SIG-M5 treated with dmso at 0.1 percent for 504 hours (cell line): ENCODE results near the gene SLC13A4.
"Not testable (repeated sequence)": the region's sequence is repeated elsewhere in the genome, so short reads cannot be mapped to it uniquely, and the experiment has no call there.

Source experiments
- DNase-seq: peaks from one replicate; lab custom pipeline; 2025; ENCODE audit not compliant: unreplicated experiment; lab: John Stamatoyannopoulos, UW

Gene SLC13A4

DNA sequence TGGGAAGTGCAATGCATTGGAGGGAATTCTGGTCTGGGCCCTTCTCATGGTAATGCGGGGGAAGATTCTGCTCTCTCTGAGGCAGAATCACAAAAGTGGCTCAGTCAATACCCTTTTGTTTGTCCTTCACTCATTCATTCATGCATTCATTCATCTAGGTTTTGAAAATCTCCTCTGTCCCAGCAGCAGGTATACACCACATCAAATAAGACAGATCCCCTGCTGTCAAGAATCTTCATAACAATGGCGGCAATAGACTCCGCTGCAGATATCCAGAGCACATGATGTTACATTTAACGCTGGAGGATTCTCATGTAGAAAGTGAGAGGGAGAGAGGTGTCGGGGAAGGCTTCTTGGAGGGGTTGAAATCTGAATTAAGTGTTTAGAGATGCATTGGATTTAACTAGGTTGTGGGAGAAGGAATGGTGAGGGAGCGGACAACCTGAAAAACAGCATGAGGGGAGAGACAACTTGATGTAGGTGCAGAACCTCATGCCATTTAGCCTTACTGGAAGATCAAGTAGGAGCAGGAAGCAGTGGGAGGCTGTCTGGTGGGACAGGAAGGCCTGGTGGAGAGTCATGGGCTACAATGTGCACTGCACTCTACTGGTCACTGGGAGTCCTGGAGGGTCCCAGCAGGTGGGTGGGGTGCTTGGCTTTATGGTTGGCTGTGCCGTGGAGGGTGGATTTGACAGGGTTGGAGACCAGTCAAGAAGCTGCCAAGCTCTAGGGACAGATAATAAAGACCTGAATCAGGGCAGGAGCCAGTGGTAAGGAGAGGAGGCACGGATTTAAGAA is 25.8 kb upstream of the SLC13A4 start:
- DNase-seq = no peak

DNA sequence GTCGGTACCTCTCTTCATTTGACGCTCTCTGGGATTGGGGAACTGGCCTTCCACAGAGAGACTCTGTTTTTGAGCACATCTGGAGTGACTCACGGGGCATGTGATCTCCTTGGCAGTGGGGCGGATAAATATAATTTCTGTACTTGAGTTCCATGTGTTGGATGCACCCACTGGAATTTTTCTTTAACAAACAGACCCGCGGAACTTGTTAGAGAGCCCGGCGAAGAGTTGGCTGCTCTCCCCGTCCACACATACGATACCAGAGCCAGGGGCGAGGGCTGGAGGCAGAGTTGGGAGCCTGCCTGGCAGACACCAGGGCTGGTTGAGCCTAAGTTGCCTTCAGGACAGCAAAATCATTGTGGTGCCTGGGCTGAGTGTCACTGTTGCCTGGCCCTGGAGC is 20.8 kb upstream of the SLC13A4 start, which contains the start of gene FAM180A:
Gene FAM180A (minus strand): TSS at position 44 of the 400 bp plus-strand sequence. CDS start 233 bp downstream, outside the sequence.
- no peak for DNase-seq

DNA sequence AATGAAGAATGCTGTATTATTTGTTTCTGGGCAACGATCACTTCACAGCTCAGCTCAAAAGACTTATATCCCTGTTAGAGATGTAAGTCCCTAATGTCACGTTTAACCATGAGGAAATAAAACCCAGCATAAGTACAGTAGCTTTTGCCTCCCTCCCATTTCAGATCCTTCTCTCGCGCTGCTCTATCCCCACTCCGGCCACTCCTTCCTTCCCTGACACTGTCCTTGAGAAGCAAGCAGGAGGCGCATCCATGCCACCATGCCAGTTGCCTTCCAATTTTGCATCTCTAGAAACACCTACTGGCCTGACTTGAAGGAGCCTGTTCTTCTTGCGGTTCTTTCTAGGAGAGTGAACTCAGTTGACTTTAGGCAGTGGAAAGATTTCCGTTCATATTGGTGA is 19.4 kb upstream of the SLC13A4 start:
- DNase-seq = no peak

DNA sequence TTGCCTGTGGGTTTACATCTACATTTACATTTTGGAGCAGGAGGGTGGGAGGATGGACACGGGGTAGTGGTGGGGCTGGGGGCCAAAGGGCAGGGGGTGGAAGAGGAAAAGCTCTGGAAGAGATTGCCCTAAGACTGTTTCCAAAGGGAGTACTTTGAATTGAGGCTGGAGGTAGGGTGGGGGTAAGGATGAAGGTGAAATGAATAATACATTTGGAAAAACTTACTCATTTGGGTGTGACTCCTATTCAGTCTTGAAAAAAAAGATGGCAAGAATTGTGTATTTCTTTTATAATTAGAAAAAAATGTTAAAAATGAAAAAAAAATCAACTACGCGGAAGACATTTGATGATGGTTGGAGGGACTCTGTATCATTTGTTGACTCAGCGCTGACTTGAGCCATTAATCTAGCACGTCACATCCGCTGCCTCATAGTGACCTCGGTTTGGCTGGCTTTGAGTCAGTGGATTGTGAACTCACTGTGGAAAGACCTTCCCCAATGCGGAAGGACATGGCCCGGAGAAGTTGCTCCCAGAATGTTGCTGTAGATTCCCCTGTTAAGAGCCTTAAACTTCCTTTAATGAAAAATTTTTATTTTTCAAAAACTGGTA is 17.8 kb upstream of the SLC13A4 start:
- DNase-seq = no peak

- DNase-seq = no peak
Measured at GRCh38 chr7:135744938-135745702, 17.1 kb upstream of the SLC13A4 start.

DNA sequence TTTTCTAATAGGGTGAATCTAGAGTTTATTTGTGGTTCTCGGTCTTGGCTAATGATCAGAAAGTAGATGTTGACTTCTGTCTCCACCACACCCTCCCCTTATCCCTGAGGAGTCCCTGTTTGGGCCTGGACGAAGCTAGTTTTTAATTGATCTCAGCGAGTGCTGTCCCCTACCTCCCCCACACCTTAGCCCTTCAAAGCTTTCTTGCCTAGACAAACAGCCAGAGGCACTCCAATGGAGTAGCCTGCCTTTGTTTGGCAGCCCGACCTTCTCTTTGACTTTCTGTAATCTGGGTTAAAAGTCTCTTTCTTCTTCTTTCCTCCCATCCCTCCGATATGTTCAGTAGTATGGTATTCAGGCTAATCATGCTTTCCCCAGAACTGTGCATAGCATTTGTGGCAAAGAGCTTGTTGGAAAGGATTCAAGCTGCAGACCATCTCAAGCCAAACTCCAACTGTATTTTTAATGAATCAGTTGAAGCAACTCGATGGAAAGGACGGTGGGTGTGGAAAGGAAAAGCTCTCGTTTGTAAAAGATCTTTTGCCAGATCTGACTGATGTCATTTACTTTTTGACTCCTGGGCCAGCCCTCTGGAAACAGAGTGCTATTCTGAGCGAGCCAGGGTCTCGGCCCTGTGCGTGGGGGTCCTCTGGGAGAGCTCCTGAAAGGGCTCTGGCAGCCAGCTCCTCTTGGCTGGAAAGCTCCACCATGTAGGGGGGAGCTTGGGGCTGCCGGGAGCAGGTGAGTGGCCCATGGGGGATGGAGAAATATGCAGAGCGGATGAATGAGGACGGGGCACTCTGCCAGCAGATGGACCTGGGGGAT is 16.1 kb upstream of the SLC13A4 start:
- no peak for DNase-seq

- DNase-seq = no peak
Measured at GRCh38 chr7:135742371-135742770, 14.4 kb upstream of the SLC13A4 start.

DNA sequence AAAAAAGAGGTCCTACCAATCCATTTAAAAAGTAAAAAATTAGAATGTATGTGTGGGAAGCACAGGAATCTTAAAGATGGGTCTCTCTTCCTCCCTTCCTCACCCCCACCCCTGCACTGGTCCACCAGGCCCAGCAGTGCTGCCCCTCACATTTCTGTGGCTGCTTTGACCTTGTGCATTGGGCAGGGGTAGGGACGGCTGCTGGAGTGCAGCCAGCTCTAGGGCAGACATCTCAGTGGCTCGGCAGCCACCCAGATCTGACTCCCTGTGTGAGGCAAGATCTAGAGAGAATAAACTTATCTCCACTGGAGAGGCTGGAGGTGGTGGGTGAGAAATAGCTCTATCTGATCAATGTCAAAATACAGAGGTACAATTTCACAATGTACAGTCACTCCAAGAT is 13.9 kb upstream of the SLC13A4 start:
- DNase-seq = no peak

DNA sequence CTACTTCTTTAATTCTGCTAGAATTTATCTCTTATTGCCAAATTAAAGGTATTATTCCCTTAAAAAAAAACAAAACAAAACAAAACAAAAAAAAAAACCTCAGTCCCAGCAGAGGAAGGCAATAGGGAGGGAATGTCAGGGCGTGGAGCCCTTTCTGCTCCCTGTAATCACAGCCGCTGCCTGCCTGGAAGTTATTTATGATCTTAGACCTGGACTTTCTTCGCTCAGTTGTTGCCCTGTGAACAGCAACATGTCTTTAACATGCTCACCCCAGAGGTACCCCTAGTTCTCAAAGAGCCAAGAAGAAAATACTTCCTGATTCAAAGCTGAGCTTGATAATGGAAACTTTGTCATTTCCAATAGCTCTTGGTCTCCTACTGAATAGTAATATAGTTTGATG is 12.9 kb upstream of the SLC13A4 start:
- DNase-seq = no peak

DNA sequence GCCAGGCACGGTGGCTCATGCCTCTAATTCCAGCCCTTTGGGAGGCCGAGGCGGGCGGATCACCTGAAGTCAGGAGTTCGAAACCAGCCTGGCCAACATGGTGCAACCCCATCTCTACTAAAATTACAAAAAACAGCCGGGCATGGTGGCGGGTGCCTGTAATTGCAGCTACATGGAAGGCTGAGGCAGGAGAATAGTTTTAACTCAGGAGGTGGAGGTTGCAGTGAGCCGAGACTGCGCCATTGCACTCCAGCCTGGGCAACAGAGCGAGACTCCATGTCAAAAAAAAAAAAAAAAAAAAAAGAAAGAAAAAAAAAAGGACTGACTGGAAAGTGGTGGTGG is 9.3 kb upstream of the SLC13A4 start:
- not testable (repeated sequence) for DNase-seq

GRCh38 chr7:135736586-135737305 is 8.8 kb upstream of the SLC13A4 start:
- no peak for DNase-seq

DNA sequence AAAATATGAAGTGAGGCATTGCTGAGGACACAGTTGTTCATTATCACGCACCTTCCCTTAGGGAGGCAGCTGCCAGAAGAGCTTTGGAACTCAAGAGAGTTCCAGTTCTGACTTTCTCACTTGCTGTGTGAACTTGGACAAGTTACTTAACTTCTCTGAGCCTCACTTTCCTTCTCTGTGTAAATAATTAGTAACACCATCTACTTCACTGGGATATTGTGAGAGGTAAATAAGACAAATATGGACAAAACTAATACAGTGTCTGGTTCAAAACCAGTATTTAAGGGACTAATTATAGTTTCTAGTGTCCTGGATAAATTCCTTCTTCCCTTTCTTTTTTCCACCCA is 6.3 kb upstream of the SLC13A4 start:
- no peak for DNase-seq

- DNase-seq = no peak
Measured at GRCh38 chr7:135733603-135734342, 5.8 kb upstream of the SLC13A4 start.

GRCh38 chr7:135731131-135731530 is 3.1 kb upstream of the SLC13A4 start:
- DNase-seq = no peak

GRCh38 chr7:135729230-135729629 is 1.2 kb upstream of the SLC13A4 start:
- DNase-seq = no peak

GRCh38 chr7:135726911-135727673 is 894 bp downstream of the SLC13A4 start:
- DNase-seq = no peak

GRCh38 chr7:135726276-135726788 is 1.7 kb downstream of the SLC13A4 start:
- DNase-seq = no peak

GRCh38 chr7:135723411-135723810 is 4.6 kb downstream of the SLC13A4 start:
- no peak for DNase-seq
